HFF-Myc (cell line): Measurements from ENCODE around the gene GPR62.
A peak's percentile ranks its signal among the peaks of the same experiment; 100 is the strongest.

ENCODE experiments used
- DNase-seq: peaks from one replicate; pipeline ENCODE4 v3.0.0-alpha.2; 2011; ENCODE audit warnings: low read depth; ENCODE audit errors: extremely low read depth
- H3K4me3 ChIP-seq: replicated peaks from 2 replicates; pipeline ENCODE4 v1.5.1; 2011; ENCODE audit warnings: low read depth, mild to moderate bottlenecking, control low read depth, low read length
- TF ChIP-seq, protein P1 (sequence below): IDR thresholded peaks from 2 replicates; pipeline ENCODE4 v1.5.1; 2012; ENCODE audit warnings: mild to moderate bottlenecking, low read depth, low read length, control low read depth; ENCODE audit errors: missing control alignments

GPR62 gene

DNA sequence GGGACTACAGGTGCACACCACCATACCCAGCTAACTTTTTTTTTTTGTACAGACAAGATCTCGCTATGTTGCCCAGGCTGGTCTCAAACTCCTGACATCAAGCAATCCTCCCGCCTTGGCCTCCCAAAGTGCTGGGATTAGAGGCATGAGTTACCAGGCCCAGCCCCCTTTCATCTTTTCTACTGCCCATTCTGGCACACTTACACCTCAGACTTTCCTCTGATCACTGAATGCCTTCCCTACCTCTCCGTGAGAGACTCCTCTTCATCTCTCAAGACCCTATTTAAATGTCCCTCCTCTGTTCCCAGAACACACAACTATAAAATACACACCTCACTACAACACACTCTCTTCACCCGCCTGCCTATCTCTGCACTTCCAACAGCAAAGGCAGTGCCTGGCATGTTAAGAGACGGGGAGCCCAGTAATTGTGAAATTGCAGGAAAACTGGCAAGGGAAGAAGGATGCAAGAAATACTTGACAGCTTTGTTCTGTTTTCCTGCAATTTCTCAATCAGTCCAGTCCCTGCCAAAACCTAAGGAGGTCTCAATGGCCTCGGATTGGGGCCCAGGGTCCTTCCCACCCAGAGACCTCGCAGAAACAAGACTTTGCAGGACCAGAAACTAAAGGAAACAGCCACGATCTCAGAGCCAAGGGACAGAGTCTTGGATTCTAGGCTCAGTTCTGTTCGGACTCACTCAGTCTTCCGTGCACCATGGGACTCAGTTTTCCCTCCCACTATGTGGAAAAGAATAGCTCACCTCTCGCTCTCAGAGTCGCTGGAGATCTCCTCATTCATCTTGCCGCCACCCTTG is 14.3 kb upstream of the GPR62 start:
- no peak for DNase-seq

DNA sequence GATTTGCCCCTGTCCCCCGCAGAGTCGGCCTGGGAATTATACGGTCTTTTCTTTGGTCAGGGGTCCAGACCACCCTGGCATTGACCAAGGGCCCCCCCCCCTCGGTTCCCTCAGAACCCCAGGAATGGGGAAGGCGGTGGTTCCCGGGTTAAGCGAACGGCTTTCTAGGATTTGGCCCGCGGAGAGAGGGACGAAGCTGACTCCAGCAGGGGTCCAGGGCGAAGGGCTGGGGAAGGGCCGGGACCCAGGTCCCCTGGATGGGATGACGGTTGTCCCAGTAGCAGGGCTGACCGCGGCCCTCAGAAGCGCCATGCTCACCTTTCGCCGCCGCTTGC is 13.8 kb upstream of the GPR62 start:
- H3K4me3 ChIP-seq, result peak overlapping the region; percentile 96
- DNase-seq, result no peak
- TF ChIP-seq, protein P1, sequence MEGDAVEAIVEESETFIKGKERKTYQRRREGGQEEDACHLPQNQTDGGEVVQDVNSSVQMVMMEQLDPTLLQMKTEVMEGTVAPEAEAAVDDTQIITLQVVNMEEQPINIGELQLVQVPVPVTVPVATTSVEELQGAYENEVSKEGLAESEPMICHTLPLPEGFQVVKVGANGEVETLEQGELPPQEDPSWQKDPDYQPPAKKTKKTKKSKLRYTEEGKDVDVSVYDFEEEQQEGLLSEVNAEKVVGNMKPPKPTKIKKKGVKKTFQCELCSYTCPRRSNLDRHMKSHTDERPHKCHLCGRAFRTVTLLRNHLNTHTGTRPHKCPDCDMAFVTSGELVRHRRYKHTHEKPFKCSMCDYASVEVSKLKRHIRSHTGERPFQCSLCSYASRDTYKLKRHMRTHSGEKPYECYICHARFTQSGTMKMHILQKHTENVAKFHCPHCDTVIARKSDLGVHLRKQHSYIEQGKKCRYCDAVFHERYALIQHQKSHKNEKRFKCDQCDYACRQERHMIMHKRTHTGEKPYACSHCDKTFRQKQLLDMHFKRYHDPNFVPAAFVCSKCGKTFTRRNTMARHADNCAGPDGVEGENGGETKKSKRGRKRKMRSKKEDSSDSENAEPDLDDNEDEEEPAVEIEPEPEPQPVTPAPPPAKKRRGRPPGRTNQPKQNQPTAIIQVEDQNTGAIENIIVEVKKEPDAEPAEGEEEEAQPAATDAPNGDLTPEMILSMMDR, result no peak

More for the DNA sequence above, 14.3 kb upstream of the GPR62 start:
- TF ChIP-seq, protein P1, result no peak
- H3K4me3 ChIP-seq, result peak overlapping the region; percentile 96

DNA sequence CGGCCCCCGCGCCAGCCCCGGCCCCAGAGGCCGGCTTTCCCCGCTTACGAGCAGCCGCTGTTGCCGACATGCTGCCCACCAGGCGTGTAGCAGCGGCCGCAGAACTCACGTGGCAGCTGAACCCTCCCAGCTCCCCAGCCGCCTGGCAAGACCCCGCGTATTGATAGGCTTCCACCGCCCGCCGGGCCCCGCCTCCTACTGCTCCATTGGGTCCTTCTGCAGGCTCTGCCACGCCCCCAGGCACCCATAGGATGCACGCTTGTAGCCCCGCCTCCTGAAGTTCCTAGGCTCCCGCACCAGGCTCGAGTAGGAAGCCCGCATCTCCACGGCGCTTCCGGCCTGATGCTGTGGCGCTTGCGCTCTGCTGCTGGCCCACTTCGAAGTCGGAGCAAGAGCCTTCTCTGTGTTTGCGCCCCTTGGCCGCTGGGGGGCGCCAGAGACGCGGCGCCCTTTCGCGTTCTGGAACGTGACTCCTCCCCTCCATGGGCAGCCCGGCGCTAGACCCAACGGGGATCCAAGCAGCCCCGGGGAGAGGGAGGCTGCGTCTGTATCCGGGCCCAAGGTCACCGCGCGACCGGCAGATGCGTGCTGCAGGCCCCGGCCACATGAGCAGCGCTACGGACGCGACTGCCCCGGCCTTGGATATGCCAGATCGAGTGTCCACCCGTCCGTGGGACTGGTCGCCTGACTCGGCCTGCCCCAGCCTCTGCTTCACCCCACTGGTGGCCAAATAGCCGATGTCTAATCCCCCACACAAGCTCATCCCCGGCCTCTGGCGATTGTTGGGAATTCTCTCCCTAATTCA is 13.2 kb upstream of the GPR62 start, which contains the start of the genes PARP3 and RRP9:
TSS of gene PARP3 (plus strand) at position 566 of the 805 bp plus-strand sequence. CDS start 993 bp downstream, outside the sequence.
TSS of gene RRP9 (minus strand) at position 107 of the 805 bp plus-strand sequence. CDS start at position 70, 37 bp downstream.
- peak within 1 kb of the TSS; percentile 96 for H3K4me3 ChIP-seq
- peak; percentile 99 for DNase-seq
- TF ChIP-seq, protein P1, result peak; percentile 99

DNA sequence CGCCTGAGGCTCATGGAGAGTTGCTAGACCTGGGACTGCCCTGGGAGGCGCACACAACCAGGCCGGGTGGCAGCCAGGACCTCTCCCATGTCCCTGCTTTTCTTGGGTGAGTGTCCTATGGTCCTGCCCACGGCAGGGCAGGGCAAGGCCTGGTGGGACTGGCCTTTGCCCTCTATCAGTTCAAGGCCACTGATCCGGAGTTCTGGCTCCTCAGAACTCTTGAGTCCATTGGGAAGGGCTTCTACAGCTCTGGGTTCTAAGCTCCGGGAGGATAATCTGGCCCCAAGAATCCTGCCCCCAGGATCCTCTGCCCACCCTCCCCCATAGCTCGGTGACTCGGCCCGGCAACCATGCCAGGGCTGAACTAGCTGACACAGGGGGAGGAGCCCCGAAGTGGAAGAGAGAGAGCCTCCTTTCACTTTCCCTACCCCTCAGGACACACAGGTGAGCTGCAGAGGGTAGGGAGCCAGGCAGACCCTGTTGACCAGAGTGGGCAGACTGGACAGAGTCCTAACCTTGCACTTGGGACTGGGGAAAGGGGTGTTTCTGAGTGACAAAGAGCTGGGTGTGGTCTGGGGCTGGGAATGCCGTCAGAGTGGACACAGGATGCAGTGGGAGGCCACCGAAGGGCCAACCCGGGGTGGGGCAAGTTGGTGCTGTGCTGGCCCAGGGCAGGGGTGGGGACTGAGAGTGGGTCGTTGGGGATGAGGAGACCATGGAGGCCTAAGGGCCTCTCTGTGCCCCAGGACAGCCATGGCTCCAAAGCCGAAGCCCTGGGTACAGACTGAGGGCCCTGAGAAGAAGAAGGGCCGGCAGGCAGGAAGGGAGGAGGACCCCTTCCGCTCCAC is 12.4 kb upstream of the GPR62 start:
- DNase-seq, result no peak
- TF ChIP-seq, protein P1, result no peak
- H3K4me3 ChIP-seq, result peak overlapping the region; percentile 47

DNA sequence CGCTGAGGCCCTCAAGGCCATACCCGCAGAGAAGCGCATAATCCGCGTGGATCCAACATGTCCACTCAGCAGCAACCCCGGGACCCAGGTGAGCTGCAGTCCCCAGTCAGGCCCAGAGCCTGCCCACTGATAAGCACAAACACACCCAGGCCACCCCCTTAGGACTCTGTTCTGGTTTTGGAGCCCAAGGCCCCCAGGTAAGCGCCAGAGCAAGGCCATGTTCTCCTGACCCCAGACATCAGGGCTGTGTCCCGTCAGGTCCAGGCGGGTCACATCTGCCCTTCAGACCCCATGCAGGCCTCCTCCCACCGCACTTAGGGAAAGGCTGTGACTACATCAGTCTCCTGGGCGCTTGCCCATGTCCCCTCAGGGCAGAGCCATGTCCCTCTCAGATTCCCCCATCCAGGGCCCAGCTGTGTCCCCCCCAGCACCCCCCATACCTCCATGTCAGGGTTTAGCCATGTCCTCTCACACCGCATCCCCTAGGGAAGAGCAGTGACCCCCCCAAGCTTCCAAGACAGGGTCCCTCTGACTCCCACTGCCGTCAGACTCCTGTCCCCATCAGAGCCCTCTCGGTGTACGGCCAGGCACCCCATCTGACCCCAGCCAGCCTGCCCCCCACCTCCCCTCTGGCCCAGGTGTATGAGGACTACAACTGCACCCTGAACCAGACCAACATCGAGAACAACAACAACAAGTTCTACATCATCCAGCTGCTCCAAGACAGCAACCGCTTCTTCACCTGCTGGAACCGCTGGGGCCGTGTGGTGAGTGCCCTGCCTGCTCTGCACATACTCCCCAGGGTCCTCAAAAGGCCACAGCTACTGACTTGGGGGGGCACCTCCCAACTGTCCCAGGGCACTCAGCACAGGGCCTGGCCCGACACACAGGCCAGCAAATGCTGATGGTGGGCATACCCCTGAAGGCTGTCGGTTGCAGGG is 11.5 kb upstream of the GPR62 start:
- TF ChIP-seq, protein P1, result no peak
- no peak for DNase-seq
- no peak overlapping the region for H3K4me3 ChIP-seq
